DMS 273 treated with DMSO at 0.1 percent for 48 hours (cell line): ENCODE measurements around the gene FRMD8.

Experiments
- DNase-seq: peaks from one replicate; lab custom pipeline; 2025; lab: John Stamatoyannopoulos, UW

Gene FRMD8

GRCh38 chr11:65392899-65393298, 6.5 kb downstream of the FRMD8 start:
- DNase-seq: no peak

- DNase-seq: no peak
Observed at GRCh38 chr11:65393513-65394079, 7.2 kb downstream of the FRMD8 start.

- DNase-seq: no peak
Observed at GRCh38 chr11:65394125-65394536, 7.7 kb downstream of the FRMD8 start.

GRCh38 chr11:65395961-65396530, 9.6 kb downstream of the FRMD8 start:
- no peak for DNase-seq

GRCh38 chr11:65396769-65397745, 10.6 kb downstream of the FRMD8 start:
- DNase-seq: no peak

- DNase-seq: no peak
Observed at GRCh38 chr11:65398362-65398910, 12.0 kb downstream of the FRMD8 start.

GRCh38 chr11:65399249-65399648, 12.8 kb downstream of the FRMD8 start:
- no peak for DNase-seq

GRCh38 chr11:65399845-65400244, 13.4 kb downstream of the FRMD8 start:
- DNase-seq: no peak

GRCh38 chr11:65400307-65401072, 14.1 kb downstream of the FRMD8 start:
- DNase-seq: no peak

- DNase-seq: no peak
Observed at GRCh38 chr11:65401073-65401802, 14.8 kb downstream of the FRMD8 start.

GRCh38 chr11:65401803-65402248, 15.4 kb downstream of the FRMD8 start:
- no peak for DNase-seq

GRCh38 chr11:65402790-65403189, 16.4 kb downstream of the FRMD8 start:
- no peak for DNase-seq

- DNase-seq: no peak
Observed at GRCh38 chr11:65403607-65404121, 17.2 kb downstream of the FRMD8 start.

GRCh38 chr11:65404210-65404609, 17.8 kb downstream of the FRMD8 start:
- no peak for DNase-seq

GRCh38 chr11:65404638-65405339, 18.4 kb downstream of the FRMD8 start:
- DNase-seq: no peak

- DNase-seq: no peak
Observed at GRCh38 chr11:65410936-65411680, 24.7 kb downstream of the FRMD8 start.

GRCh38 chr11:65411681-65412070, 25.2 kb downstream of the FRMD8 start:
- DNase-seq: no peak

- DNase-seq: no peak
Observed at GRCh38 chr11:65412271-65413076, 26.0 kb downstream of the FRMD8 start.
